ENCODE data around the gene SMIM35.
A peak's percentile ranks its signal among the peaks of the same experiment; 100 is the strongest.

Gene SMIM35

GRCh38 chr11:118000067-118000849, 86.5 kb downstream of the SMIM35 start:
- no peak for DNase-seq

- no peak for DNase-seq
These were observed 87.3 kb downstream of the SMIM35 start for GRCh38 chr11:117999354-117999993.

DNA sequence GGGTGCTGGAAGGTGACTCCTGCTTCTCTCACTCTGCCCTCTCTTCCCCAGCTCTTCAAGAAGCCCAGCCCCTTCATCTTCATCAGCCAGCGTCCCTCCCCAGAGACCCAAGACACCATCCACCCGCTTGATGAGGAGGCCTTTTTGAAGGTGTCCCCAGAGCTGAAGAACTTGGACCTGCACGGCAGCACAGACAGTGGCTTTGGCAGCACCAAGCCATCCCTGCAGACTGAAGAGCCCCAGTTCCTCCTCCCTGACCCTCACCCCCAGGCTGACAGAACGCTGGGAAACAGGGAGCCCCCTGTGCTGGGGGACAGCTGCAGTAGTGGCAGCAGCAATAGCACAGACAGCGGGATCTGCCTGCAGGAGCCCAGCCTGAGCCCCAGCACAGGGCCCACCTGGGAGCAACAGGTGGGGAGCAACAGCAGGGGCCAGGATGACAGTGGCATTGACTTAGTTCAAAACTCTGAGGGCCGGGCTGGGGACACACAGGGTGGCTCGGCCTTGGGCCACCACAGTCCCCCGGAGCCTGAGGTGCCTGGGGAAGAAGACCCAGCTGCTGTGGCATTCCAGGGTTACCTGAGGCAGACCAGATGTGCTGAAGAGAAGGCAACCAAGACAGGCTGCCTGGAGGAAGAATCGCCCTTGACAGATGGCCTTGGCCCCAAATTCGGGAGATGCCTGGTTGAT, 88.0 kb downstream of the SMIM35 start:
- DNase-seq: no peak

DNA sequence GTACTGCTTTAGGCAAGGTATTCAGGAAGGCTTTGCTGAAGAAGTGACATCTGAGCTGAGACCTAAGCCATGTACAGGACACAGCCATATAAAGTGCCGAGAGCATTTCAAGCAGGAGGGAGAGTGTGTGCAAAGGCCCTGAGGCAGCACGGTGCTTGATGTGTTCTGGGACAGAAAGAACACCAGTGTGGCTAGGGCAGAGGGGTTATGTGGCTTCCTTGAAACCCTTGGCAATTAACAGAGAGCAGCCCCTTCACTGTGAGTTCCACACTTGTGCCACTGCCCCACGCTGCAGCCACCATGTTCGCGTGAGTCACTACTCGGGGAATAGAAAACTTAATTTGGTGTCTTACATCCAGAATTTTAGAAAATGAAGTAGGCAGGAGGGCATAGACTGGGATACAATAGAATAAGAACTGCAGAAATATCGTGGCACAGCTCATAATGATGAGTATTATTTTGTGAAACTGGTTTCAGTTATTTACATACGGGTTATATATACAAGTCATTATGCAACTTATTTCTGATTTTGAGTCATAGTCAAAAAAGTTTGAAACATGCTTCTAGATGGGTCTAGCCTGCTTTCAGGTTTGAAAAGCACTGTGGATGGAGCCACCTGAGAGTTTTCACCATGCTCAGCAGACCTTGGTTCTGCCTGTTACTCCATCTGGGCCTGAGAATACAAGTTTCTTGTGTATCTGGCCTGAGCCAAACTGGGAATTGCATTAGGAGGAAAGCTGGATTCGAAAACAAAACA, 88.8 kb downstream of the SMIM35 start:
- DNase-seq: no peak

DNA sequence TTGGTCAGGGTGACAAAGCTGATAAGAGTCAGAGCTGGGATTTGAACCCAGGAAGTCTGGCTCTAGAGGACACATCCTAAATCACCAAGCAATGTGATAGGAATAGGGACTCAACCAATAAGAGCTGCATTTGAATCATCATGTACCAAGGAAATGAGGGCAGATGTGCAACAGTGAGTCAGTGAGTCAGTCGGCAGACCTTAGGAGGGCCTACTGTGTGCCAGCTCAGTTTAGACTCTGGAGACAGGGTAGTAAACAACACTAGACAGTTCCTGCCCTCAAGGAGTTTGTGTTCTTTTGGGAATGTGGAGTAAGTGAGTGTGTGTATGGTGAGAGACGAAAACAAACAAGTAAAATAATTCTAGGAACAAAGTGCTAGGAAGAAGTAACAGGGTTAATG, 89.4 kb downstream of the SMIM35 start:
- DNase-seq: no peak

- DNase-seq: no peak
These were observed 90.7 kb downstream of the SMIM35 start for GRCh38 chr11:117996058-117996457.

- no peak for DNase-seq
These were observed 91.3 kb downstream of the SMIM35 start for GRCh38 chr11:117995472-117995871.

- DNase-seq: no peak
These were observed 92.6 kb downstream of the SMIM35 start for GRCh38 chr11:117993988-117994745.

GRCh38 chr11:117992620-117993019, 94.1 kb downstream of the SMIM35 start:
- no peak for DNase-seq

- DNase-seq: no peak
These were observed 94.6 kb downstream of the SMIM35 start for GRCh38 chr11:117992136-117992535.

- DNase-seq: no peak
These were observed 97.2 kb downstream of the SMIM35 start for GRCh38 chr11:117989351-117990102.

GRCh38 chr11:117986981-117987574, 99.7 kb downstream of the SMIM35 start:
- peak; percentile 53 to 57 for DNase-seq

DNA sequence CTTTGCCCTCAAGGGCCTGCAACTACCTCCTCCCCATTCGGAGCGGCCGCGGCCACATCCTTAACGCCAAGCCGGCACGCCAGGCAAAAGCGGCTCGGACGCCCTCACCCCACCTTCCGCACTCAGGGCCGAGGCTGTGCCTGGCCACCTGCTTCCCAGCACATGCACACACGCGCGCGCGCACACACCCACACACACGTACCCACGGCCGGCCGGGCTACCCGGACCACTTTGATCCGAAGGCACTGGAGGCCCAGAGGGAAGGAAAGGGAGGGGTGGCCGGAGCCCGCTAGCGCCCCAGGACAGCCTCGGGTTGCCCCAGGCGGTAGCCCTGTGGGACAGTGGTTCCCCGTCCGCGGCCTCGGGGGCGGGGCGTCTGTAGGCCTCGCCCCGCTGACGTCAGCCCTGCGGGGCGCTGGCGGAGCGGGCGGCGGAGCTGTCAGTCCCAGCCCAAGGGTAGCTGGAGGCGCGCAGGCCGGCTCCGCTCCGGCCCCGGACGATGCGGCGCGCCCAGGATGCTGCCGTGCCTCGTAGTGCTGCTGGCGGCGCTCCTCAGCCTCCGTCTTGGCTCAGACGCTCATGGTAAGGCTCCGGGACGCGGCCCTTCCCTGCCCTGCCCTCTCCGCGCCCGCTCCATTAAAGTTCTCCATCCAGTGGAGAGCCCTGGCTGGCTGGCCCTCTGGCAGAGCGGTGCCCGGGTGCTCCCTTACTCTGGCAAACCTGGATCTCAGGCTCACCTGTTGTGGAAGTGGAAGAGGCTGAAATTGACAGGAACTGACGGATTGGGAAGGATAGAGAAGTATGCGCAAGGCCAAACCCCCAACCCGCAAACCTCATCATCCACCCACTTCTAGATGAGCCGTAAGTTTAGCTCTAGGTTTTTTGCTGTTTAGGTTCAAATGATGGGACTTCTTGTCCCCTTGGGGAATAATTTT, 100.5 kb downstream of the SMIM35 start, which contains the start of gene IL10RA:
TSS of gene IL10RA (plus strand) at position 442 of the 935 bp plus-strand sequence. CDS start at position 516, 74 bp downstream.
- DNase-seq: peak; percentile 80 to 89

- no peak for DNase-seq
These were observed 102.3 kb downstream of the SMIM35 start for GRCh38 chr11:117984476-117984875.

- DNase-seq: no peak
These were observed 103.6 kb downstream of the SMIM35 start for GRCh38 chr11:117983163-117983475.

DNA sequence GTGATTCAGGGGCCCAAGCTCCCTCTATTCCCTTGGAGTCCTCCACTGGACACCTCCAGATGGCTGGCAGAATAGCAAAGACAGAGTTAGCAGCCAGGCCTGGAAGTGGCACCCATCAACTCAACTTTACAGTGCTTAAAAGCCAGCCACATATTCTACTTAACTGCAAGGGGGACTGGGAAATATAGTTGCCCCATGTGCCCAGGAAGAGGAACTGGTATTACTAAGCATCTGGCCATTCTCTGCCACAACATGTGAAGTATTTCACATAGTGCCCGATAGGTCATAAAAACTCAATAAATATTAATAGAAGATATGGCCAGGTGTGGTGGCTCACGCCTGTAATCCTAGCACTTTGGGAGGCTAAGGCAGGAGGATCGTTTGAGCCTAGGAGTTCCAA, 106.0 kb downstream of the SMIM35 start:
- no peak for DNase-seq

DNA sequence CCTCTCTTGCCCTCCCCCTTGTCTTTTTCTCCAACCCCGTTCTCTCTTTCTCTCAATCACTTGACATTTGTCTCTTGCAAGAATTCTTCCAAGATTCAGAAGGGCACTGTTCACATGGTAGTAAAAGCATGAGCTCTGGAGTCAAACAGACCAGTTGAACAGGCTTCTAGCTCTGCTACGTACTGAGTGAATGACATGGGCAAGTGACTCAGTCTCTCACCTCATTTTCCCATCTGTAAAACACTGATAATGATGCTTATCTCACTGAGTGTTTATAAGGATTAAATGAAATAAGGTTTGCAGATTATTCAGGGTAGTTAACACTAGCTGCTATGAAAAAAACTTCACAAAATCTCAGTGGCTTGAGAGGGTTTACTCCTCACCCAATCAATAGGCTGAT, 106.5 kb downstream of the SMIM35 start:
- no peak for DNase-seq

GRCh38 chr11:117979481-117980211, 107.1 kb downstream of the SMIM35 start:
- no peak for DNase-seq

DNA sequence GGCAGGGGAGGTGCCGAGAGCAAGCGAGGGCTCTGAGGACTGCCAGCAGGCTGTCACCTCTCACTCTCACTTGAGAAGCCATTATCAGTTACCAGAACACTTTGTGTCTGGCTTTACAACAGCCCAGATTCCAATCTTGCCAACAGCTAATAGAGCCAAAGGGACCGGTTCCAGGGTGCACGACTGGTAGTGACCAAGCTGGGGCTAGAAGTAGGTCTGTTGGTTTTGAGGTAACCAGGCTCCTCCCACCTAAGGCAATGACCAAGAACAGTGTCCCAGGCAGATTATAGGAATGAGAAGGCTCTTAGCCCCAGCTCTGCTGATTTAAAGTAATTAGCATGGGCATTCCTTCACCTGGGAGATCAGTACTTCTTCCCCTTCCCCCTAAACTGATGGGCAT, 107.8 kb downstream of the SMIM35 start:
- no peak for DNase-seq

Measured in stimulated activated CD4-positive, alpha-beta T cell treated with anti-CD3 and anti-CD28 coated beads, Interleukin-2, amount 100 ng/mL, for 48 hours (primary cell).